H9 (cell line): Measurements from ENCODE around the gene NSUN3. TPM values are rescaled to one million over a fixed set of nuclear protein-coding genes. Genes with fewer than 3 reads are reported as not detected.

Experiments
- DNase-seq: peaks from one replicate; pipeline ENCODE4 v3.0.0-alpha.2; 2017
- H2AFZ ChIP-seq: one replicate; pipeline ENCODE4 v1.6.1; 2013; ENCODE audit warnings: mild to moderate bottlenecking, low read length, control low read depth, moderate library complexity
- H2AK5ac ChIP-seq: 2 replicates; pipeline ENCODE4 v1.6.1; 2013; ENCODE audit warnings: low read length, control low read depth, mixed read lengths; ENCODE audit not compliant: insufficient read length
- H2BK120ac ChIP-seq: one replicate; pipeline ENCODE4 v1.6.1; 2013; ENCODE audit warnings: low read depth, mild to moderate bottlenecking, low read length, control low read depth, inconsistent platforms; ENCODE audit not compliant: poor library complexity, severe bottlenecking
- H2BK12ac ChIP-seq: 2 replicates; pipeline ENCODE4 v1.6.1; 2013; ENCODE audit warnings: low read length, control low read depth, mixed read lengths, low read depth; ENCODE audit not compliant: insufficient read length
- H2BK15ac ChIP-seq: 2 replicates; pipeline ENCODE4 v1.6.1; 2013; ENCODE audit warnings: low read depth, low read length, control low read depth
- H2BK20ac ChIP-seq: one replicate; pipeline ENCODE4 v1.6.1; 2013; ENCODE audit warnings: low read depth, mild to moderate bottlenecking, low read length, control low read depth, inconsistent platforms; ENCODE audit not compliant: poor library complexity, severe bottlenecking
- H2BK5ac ChIP-seq: 2 replicates; pipeline ENCODE4 v1.6.1; 2013; ENCODE audit warnings: low read length, control low read depth, mixed read lengths; ENCODE audit not compliant: insufficient read length
- H3K14ac ChIP-seq: 2 replicates; pipeline ENCODE4 v1.6.1; 2013; ENCODE audit warnings: low read length, control low read depth; ENCODE audit not compliant: insufficient read depth
- H3K18ac ChIP-seq: 2 replicates; pipeline ENCODE4 v1.6.1; 2013; ENCODE audit warnings: low read depth, mild to moderate bottlenecking, mixed read lengths, low read length, control low read depth; ENCODE audit not compliant: insufficient read length
- H3K23ac ChIP-seq: 2 replicates; pipeline ENCODE4 v1.6.1; 2013; ENCODE audit warnings: low read length, control low read depth, mixed read lengths, low read depth; ENCODE audit not compliant: insufficient read length
- H3K23me2 ChIP-seq: 2 replicates; pipeline ENCODE4 v1.6.1; 2013; ENCODE audit warnings: low read depth, mild to moderate bottlenecking, mixed read lengths, low read length, control low read depth; ENCODE audit not compliant: insufficient read length, poor library complexity, severe bottlenecking
- H3K27ac ChIP-seq: 2 replicates; pipeline ENCODE4 v1.5.1; 2013; ENCODE audit warnings: low read length, control low read depth, mixed read lengths, low read depth; ENCODE audit not compliant: insufficient read length
- H3K27me3 ChIP-seq: 2 replicates; pipeline ENCODE4 v1.6.1; 2013; ENCODE audit warnings: low read length, control low read depth, inconsistent platforms; ENCODE audit not compliant: insufficient read depth
- H3K4ac ChIP-seq: 2 replicates; pipeline ENCODE4 v1.6.1; 2013; ENCODE audit warnings: low read depth, mild to moderate bottlenecking, control low read depth, inconsistent platforms, low read length, moderate library complexity
- H3K4me1 ChIP-seq: 2 replicates; pipeline ENCODE4 v1.6.1; 2013; ENCODE audit warnings: low read length, control low read depth, inconsistent platforms; ENCODE audit not compliant: insufficient read depth
- H3K4me2 ChIP-seq: 2 replicates; pipeline ENCODE4 v1.6.1; 2013; ENCODE audit warnings: low read length, control low read depth, mixed read lengths; ENCODE audit not compliant: insufficient read length, insufficient read depth
- H3K56ac ChIP-seq: 2 replicates; pipeline ENCODE4 v1.6.1; 2013; ENCODE audit warnings: low read depth, mild to moderate bottlenecking, mixed read lengths, low read length, control low read depth; ENCODE audit not compliant: insufficient read length
- H3K79me1 ChIP-seq: 2 replicates; pipeline ENCODE4 v1.6.1; 2013; ENCODE audit warnings: low read depth, mild to moderate bottlenecking, moderate library complexity, low read length, control low read depth, inconsistent platforms; ENCODE audit not compliant: insufficient read depth, poor library complexity, severe bottlenecking
- H3K79me2 ChIP-seq: 2 replicates; pipeline ENCODE4 v1.6.1; 2013; ENCODE audit warnings: low read length, control low read depth, inconsistent platforms; ENCODE audit not compliant: insufficient read depth
- H3K9ac ChIP-seq: 2 replicates; pipeline ENCODE4 v1.6.1; 2013; ENCODE audit warnings: low read length, control low read depth, mixed read lengths; ENCODE audit not compliant: insufficient read length; ENCODE audit errors: extremely low read depth
- H3K9me3 ChIP-seq: one replicate; pipeline ENCODE4 v1.6.1; 2013; ENCODE audit warnings: low read depth, low read length, inconsistent platforms; ENCODE audit not compliant: control insufficient read depth
- H3T11ph ChIP-seq: one replicate; pipeline ENCODE4 v1.6.1; 2013; ENCODE audit warnings: mild to moderate bottlenecking, low read length, control low read depth, inconsistent platforms
- H4K20me1 ChIP-seq: one replicate; pipeline ENCODE4 v1.6.1; 2013; ENCODE audit not compliant: control insufficient read depth, insufficient read length, insufficient read depth
- H4K5ac ChIP-seq: 2 replicates; pipeline ENCODE4 v1.6.1; 2013; ENCODE audit warnings: low read depth, mild to moderate bottlenecking, mixed read lengths, low read length, control low read depth; ENCODE audit not compliant: insufficient read length
- H4K8ac ChIP-seq: replicated peaks from 2 replicates; pipeline ENCODE4 v1.6.1; 2013; ENCODE audit warnings: low read length, control low read depth, mixed read lengths, low read depth; ENCODE audit not compliant: insufficient read length
- H4K91ac ChIP-seq: 2 replicates; pipeline ENCODE4 v1.6.1; 2013; ENCODE audit warnings: low read depth, mild to moderate bottlenecking, moderate library complexity, mixed read lengths, low read length, control low read depth; ENCODE audit not compliant: insufficient read length
- H3K27ac Mint-ChIP-seq, 3 experiments: 2 replicates in 2 of 3; 3 replicates in 1 of 3; pipeline ENCODE4 v1.8.0; 2020 to 2021; ENCODE audit warnings: mixed read lengths in 3 of 3, mild to moderate bottlenecking in 1 of 3, moderate library complexity in 1 of 3
- H3K27me3 Mint-ChIP-seq: 2 replicates; pipeline ENCODE4 v1.8.0; 2021; ENCODE audit warnings: low read depth, mild to moderate bottlenecking, moderate library complexity, mixed read lengths
- H3K36me3 Mint-ChIP-seq, 3 experiments: 2 replicates in 2 of 3; 3 replicates in 1 of 3; pipeline ENCODE4 v1.8.0; 2020 to 2021; ENCODE audit warnings: low read depth in 3 of 3, mixed read lengths in 3 of 3; ENCODE audit not compliant: insufficient read depth in 1 of 3
- H3K4me1 Mint-ChIP-seq, 2 experiments: 2 replicates each; pipeline ENCODE4 v1.8.0; 2020; ENCODE audit warnings: mixed read lengths in 2 of 2
- H3K4me3 Mint-ChIP-seq, 2 experiments: 2 replicates in 1 of 2; 3 replicates in 1 of 2; pipeline ENCODE4 v1.8.0; 2020 to 2021; ENCODE audit warnings: mild to moderate bottlenecking in 2 of 2, mixed read lengths in 2 of 2, moderate library complexity in 1 of 2
- H3K9me3 Mint-ChIP-seq, 2 experiments: 2 replicates in 1 of 2; 3 replicates in 1 of 2; pipeline ENCODE4 v1.8.0; 2020; ENCODE audit warnings: mild to moderate bottlenecking in 2 of 2, mixed read lengths in 2 of 2, moderate library complexity in 1 of 2
- WGBS: extraction: QIAGEN DNeasy Blood & Tissue Kit; methylation state at CpG from one replicate; pipeline ENCODE4 v1.1.7; 2013; ENCODE audit warnings: missing lambda C conversion rate, low lambda C conversion rate, mixed read lengths; ENCODE audit not compliant: insufficient read length; ENCODE audit errors: extremely low coverage; 5-methylcytosine and 5-hydroxymethylcytosine counted together
- total RNA-seq: library from RNA; stranded (reverse); gene quantifications from 2 replicates; pipeline ENCODE4 v1.2.1, GENCODE V29; 2021
- TF ChIP-seq, protein P1 (sequence below): fragments of 200-600 bp; sonication (generic); conservative IDR thresholded peaks from 3 replicates; pipeline ENCODE4 v1.8.0; 2021; ENCODE audit warnings: antibody characterized with exemption, mild to moderate bottlenecking

The NSUN3 gene
- total RNA-seq, 1 experiment from 2014 or later, result 7.4 TPM

- H4K8ac ChIP-seq, result no peak overlapping the region
- DNase-seq, result no peak
- no peak overlapping the region for H2BK5ac ChIP-seq
- no peak overlapping the region for H3K27ac Mint-ChIP-seq
- no peaks in the 10 kb centered on the region for H4K20me1 ChIP-seq
- TF ChIP-seq, protein P1, sequence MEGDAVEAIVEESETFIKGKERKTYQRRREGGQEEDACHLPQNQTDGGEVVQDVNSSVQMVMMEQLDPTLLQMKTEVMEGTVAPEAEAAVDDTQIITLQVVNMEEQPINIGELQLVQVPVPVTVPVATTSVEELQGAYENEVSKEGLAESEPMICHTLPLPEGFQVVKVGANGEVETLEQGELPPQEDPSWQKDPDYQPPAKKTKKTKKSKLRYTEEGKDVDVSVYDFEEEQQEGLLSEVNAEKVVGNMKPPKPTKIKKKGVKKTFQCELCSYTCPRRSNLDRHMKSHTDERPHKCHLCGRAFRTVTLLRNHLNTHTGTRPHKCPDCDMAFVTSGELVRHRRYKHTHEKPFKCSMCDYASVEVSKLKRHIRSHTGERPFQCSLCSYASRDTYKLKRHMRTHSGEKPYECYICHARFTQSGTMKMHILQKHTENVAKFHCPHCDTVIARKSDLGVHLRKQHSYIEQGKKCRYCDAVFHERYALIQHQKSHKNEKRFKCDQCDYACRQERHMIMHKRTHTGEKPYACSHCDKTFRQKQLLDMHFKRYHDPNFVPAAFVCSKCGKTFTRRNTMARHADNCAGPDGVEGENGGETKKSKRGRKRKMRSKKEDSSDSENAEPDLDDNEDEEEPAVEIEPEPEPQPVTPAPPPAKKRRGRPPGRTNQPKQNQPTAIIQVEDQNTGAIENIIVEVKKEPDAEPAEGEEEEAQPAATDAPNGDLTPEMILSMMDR, result no peak
- no CpG with 5 or more reads among the region's 2 CpGs for WGBS
- no peaks in the 10 kb centered on the region for H3K27me3 Mint-ChIP-seq
- H3K4me2 ChIP-seq, result no peak overlapping the region
- H3K4me1 Mint-ChIP-seq, result peaks cover 4 to 5% of the 10 kb centered on the region in 2 experiments; a peak in 2 of 4 replicates
- H3T11ph ChIP-seq, result no peak overlapping the region
- no peaks in the 10 kb centered on the region for H3K36me3 Mint-ChIP-seq
- no peak overlapping the region for H3K14ac ChIP-seq
- H3K23me2 ChIP-seq, result no peaks in the 10 kb centered on the region
- H2AK5ac ChIP-seq, result no peak overlapping the region
- H3K79me2 ChIP-seq, result no peaks in the 10 kb centered on the region
- no peak overlapping the region for H2BK12ac ChIP-seq
- H3K4me1 ChIP-seq, result no peaks in the 10 kb centered on the region
- no peak overlapping the region for H3K4ac ChIP-seq
- no peaks in the 10 kb centered on the region for H3K79me1 ChIP-seq
- H2BK15ac ChIP-seq, result no peak overlapping the region
- H3K27me3 ChIP-seq, result no peaks in the 10 kb centered on the region
- no peak overlapping the region for H3K56ac ChIP-seq
- H3K23ac ChIP-seq, result no peak overlapping the region
- no peak overlapping the region for H3K9ac ChIP-seq
- no peak overlapping the region for H4K5ac ChIP-seq
- H3K9me3 ChIP-seq, result no peaks in the 10 kb centered on the region
- no peak overlapping the region for H3K18ac ChIP-seq
- no peak overlapping the region for H4K91ac ChIP-seq
- H3K27ac ChIP-seq, result no peak overlapping the region
- H3K4me3 Mint-ChIP-seq, result no peak overlapping the region
- H2BK20ac ChIP-seq, result no peak overlapping the region
- no peak overlapping the region for H2BK120ac ChIP-seq
- H2AFZ ChIP-seq, result no peak overlapping the region
- H3K9me3 Mint-ChIP-seq, result no peaks in the 10 kb centered on the region
These were observed 36.2 kb upstream of the NSUN3 start for GRCh38 chr3:94026623-94027022.
